Measurements from ENCODE around the gene CEACAM16.

CEACAM16 gene

DNA sequence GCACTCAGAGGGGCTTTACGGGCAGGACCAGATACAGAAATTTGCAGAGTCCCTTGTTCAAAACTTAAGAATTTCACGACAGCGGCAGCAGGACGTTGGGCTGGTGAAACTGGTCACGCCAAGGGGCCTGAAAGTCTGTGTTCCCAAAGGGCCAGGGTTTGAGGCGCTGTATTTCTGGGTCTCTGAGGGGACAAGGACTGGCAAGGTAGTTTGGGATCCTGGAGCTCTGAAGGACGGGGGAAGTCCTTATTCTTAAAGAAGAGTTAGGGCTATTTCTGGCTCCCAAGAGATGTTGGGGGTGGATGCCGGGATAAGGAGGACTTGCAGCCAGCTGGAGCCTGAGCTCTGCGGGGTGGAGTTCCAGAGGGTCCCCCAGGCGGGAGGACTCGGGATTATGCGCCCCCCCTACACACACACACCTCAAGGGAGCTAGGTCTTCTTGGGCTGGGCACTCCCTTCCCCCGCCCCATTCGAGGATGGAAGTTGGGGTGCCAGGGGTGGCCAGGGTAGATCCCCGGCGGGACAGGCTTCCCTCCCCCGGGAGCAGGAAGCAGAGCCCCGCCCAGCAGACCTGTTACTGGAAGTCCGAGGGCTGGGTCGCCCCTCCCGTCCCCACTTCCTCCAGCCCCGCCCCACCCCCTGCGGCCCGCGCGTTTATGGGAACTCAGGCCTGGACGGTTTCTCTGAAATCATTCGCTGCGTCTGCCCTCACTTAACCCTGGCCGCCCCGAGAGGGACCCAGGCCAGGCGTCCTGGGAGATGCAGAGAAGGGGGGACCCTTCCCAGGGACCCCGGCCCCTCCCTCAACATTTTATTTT lies 55.2 kb downstream of the CEACAM16 start:
- H3K36me3 Mint-ChIP-seq (ENCODE audit: low read depth): peaks cover 100% of the 10 kb centered on the region
- H3K27me3 Mint-ChIP-seq: no peaks in the 10 kb centered on the region
- H3K27ac Mint-ChIP-seq: peak overlapping the region; percentile 97
- intact Hi-C loops (cut with micrococcal nuclease): loop anchor here (2.0 kb wide), 1 partner anchor 15 kb away; no protein-coding TSS in a partner anchor
- H3K4me1 Mint-ChIP-seq (ENCODE audit: low read depth): peaks cover 65% of the 10 kb centered on the region
- H3K9me3 Mint-ChIP-seq: no peaks in the 10 kb centered on the region
- peak overlapping the region; percentile 97 for H3K4me3 Mint-ChIP-seq

DNA sequence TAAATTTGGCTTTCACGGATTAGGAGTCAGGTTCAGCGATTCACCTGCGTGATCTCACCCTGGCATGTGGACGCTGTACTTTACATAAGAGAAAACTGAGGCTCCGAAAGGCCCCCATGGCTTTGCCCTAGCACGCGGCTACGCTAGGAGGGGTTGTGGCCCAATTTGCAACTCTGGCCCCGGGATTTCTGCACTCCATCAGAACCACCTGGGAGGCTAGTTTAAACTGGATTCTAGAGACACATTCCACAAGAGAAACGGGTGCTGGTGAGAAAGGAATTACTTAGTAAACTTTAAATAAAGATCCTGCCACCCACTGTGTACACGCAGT lies 55.8 kb downstream of the CEACAM16 start:
- intact Hi-C loops (cut with micrococcal nuclease): loop anchor here (2.0 kb wide), 1 partner anchor 14 kb away; no protein-coding TSS in a partner anchor
- H3K9me3 Mint-ChIP-seq: no peaks in the 10 kb centered on the region
- H3K27ac Mint-ChIP-seq: peak overlapping the region; percentile 97
- peaks cover 100% of the 10 kb centered on the region for H3K36me3 Mint-ChIP-seq (ENCODE audit: low read depth)
- peaks cover 69% of the 10 kb centered on the region for H3K4me1 Mint-ChIP-seq (ENCODE audit: low read depth)
- no peaks in the 10 kb centered on the region for H3K27me3 Mint-ChIP-seq
- H3K4me3 Mint-ChIP-seq: peak overlapping the region; percentile 97

DNA sequence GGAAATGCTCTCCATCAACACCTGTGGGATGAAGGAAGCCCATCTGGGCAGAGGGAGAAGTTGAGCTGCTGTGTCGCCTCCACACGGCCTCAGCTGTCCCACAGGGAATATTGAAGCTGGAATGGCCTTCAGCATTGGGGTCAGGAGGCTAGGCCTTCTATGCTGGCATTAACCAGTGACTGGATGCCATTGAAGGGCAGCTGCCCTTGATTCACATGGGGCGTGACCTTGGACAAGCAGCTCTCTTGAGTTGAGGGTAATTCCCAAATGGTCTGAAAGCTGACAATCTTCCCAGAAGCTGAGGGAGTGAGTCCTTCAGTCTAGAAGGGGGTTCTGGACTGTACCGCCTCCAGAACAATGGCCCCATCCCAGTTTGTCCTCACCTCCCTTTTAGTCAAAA lies 56.3 kb downstream of the CEACAM16 start:
- no peaks in the 10 kb centered on the region for H3K27me3 Mint-ChIP-seq
- H3K27ac Mint-ChIP-seq: peak overlapping the region; percentile 97
- peaks cover 100% of the 10 kb centered on the region for H3K36me3 Mint-ChIP-seq (ENCODE audit: low read depth)
- peaks cover 71% of the 10 kb centered on the region for H3K4me1 Mint-ChIP-seq (ENCODE audit: low read depth)
- no peaks in the 10 kb centered on the region for H3K9me3 Mint-ChIP-seq
- H3K4me3 Mint-ChIP-seq: peak overlapping the region; percentile 97
- intact Hi-C loops (cut with micrococcal nuclease): loop anchor here (2.0 kb wide), 1 partner anchor 14 kb away; no protein-coding TSS in a partner anchor

DNA sequence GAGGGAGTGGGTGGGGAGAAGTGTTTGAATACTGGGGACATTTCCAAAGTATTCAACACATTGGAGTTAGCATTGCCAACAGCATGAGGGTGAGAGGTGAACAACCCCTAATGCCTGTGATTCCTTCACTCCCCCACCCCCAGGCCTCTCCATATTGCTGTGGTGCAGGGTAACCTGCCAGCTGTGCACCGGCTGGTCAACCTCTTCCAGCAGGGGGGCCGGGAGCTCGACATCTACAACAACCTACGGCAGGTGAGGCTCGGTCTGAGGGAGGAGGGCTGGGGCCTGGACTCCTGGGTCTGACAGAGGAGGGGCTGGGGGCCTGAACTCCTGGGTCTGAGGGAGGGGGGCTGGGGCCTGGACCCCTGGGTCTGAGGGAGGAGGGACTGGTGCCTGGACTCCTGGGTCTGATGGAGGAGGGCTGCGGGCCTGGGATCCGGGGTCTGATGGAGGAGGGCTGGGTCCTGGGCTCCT lies 57.2 kb downstream of the CEACAM16 start:
- Mint-ChIP-seq H3K27me3 (no peaks in the 10 kb centered on the region), H3K9me3 (no peaks in the 10 kb centered on the region), H3K36me3 (ENCODE audit: low read depth) (peaks cover 100% of the 10 kb centered on the region), H3K4me1 (ENCODE audit: low read depth) (peaks cover 69% of the 10 kb centered on the region), H3K4me3 (peak overlapping the region; percentile 44), H3K27ac (peak overlapping the region; percentile 97)
- intact Hi-C loops (cut with micrococcal nuclease): no loop called here

DNA sequence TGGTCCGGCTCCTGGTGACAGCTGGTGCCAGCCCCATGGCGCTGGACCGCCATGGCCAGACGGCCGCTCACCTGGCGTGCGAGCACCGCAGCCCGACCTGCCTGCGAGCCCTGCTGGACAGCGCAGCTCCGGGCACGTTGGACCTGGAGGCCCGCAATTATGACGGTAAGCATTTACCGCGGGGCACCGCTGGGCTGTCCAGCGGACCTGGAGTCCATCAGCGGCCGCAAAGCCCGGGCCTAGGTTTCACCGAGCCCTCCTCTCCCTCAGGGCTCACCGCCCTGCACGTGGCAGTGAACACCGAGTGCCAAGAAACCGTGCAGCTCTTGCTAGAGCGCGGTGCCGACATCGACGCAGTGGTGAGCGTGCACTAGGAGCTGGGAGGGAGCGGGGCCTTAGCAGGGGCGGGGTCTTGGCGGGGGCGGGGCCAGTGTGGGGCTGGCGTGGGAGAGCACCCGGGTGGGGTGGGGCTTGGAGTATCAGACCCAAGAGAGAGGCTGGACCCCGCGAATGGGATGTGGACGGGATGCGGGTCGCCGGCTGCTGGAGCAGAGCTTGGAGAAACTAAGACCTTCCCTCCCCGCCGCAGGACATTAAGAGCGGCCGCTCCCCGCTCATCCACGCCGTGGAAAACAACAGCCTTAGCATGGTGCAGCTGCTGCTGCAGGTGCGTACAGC lies 58.2 kb downstream of the CEACAM16 start:
- Mint-ChIP-seq H3K9me3 (no peaks in the 10 kb centered on the region), H3K27me3 (no peaks in the 10 kb centered on the region), H3K27ac (peak overlapping the region; percentile 97), H3K36me3 (ENCODE audit: low read depth) (peaks cover 100% of the 10 kb centered on the region), H3K4me1 (ENCODE audit: low read depth) (peaks cover 61% of the 10 kb centered on the region), H3K4me3 (no peak overlapping the region)
- intact Hi-C loops (cut with micrococcal nuclease): no loop called here

DNA sequence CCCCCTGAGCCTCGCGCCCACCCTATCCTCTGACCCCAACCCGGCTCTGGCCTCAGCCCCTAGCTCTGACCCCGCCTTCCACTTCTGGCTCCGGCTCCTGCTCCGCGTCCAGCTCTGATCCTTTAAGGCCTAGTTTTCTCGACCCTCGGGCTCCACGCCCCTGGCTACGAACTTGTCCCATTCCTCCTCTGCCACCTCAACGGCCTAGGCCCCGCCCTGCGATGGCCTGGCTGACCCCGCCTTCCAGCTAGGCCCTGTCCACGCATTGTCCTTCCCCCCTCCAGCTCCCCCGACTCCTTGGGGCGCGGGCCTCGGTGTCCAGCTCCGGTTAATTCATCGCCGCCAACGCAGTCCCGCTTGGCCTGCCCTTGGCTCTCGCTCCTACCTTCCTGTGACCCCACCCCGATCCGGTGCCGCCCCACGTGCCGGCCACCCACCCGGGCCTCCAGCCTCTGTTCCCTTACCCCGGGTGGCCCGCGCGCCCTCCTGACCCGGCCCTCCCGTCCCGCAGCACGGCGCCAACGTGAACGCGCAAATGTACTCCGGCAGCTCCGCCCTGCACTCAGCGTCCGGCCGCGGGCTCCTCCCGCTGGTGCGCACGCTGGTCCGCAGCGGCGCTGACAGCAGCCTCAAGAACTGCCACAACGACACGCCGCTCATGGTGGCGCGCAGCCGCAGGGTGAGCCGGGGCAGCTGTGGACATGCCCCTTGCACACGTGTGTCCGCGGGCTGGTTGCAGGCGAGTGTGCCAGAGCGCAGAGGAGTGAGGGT lies 59.0 kb downstream of the CEACAM16 start:
- H3K4me3 Mint-ChIP-seq: peak overlapping the region; percentile 42
- H3K36me3 Mint-ChIP-seq (ENCODE audit: low read depth): peaks cover 92% of the 10 kb centered on the region
- peak overlapping the region; percentile 64 for H3K27ac Mint-ChIP-seq
- peaks cover 56% of the 10 kb centered on the region for H3K4me1 Mint-ChIP-seq (ENCODE audit: low read depth)
- intact Hi-C loops (cut with micrococcal nuclease): no loop called here
- no peaks in the 10 kb centered on the region for H3K27me3 Mint-ChIP-seq
- H3K9me3 Mint-ChIP-seq: no peaks in the 10 kb centered on the region

DNA sequence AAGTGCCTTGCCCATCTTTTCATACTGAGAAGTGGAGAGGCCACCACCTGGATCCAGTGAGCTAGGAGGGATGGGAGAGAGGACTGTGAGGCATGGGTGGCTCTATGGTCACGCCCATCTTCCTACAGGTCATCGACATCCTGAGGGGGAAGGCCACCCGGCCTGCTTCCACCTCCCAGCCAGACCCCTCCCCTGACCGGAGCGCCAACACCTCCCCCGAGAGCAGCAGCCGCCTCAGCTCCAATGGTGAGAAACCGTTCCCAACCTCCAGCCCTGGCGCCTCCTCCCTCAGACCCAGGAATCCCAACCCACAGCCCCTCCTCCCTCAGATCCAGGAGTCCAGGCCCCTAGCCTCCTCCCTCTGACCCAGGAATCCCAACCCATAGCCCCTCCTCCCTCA lies 59.6 kb downstream of the CEACAM16 start:
- Mint-ChIP-seq H3K27me3 (no peaks in the 10 kb centered on the region), H3K27ac (peak overlapping the region; percentile 64), H3K9me3 (no peaks in the 10 kb centered on the region), H3K4me3 (no peak overlapping the region), H3K36me3 (ENCODE audit: low read depth) (peaks cover 86% of the 10 kb centered on the region), H3K4me1 (ENCODE audit: low read depth) (peaks cover 57% of the 10 kb centered on the region)
- intact Hi-C loops (cut with micrococcal nuclease): no loop called here

DNA sequence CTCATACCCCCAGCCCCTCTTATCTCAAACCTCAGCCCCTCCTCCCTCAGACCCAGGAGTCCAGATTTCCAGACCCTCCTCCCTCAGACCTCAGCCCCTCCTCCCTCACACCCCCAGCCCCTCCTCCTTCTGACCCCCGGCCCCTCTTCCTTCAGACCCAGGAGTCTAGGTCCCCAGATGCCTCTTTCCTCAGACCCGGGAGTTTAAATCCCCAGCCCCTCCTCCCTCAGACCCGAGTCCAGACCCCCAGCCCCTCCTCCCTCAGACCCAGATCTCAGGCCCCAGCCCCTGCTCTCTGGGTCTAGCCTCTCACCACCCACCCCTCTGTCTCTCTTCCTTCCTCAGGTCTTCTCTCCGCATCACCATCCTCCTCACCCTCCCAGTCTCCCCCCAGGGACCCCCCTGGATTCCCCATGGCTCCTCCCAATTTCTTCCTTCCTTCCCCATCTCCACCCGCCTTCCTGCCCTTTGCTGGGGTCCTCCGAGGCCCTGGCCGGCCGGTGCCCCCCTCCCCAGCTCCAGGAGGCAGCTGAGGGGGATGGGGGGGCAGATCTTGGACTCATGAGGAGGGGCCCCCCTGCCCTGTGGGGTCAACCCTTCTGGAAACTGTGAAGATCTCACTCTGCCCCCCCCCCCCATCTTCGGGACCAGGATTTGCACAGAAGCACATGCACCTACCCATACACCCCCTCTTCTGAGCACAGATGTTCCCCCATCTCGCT lies 60.3 kb downstream of the CEACAM16 start:
- H3K4me1 Mint-ChIP-seq (ENCODE audit: low read depth): peaks cover 63% of the 10 kb centered on the region
- no peaks in the 10 kb centered on the region for H3K9me3 Mint-ChIP-seq
- peak overlapping the region; percentile 64 for H3K27ac Mint-ChIP-seq
- H3K4me3 Mint-ChIP-seq: no peak overlapping the region
- intact Hi-C loops (cut with micrococcal nuclease): no loop called here
- peaks cover 79% of the 10 kb centered on the region for H3K36me3 Mint-ChIP-seq (ENCODE audit: low read depth)
- H3K27me3 Mint-ChIP-seq: no peaks in the 10 kb centered on the region

Measured in dendritic cell treated with granulocyte-macrophage colony-stimulating factor and Interleukin-4, amounts not matched to agents 40 ng/mL and 50 ng/mL, for 4 days (primary cell).